K562 (cell line): Measurements from ENCODE around the gene CRABP1. TPM values are rescaled to one million over a fixed set of nuclear protein-coding genes. Genes with fewer than 3 reads are reported as not detected.

ENCODE experiments used
- ATAC-seq: fragments of 200-7000 bp; cut with Tn5 transposase; 3 replicates; pipeline ENCODE4 v1.9.1; 2020; ENCODE audit warnings: moderate library complexity
- BruUV-seq: library from RNA; stranded (reverse); fragments of 400-500 nt; replicated peaks from 2 replicates; lab custom pipeline; 2021; lab: Mats Ljungman, UMichigan
- CTCF ChIA-PET: fragments of 300-600 bp; formaldehyde crosslinking; extraction: SDS; loops from one replicate; lab custom pipeline; 2021; ENCODE audit warnings: low intra/inter-chr PET ratio; lab: Yijun Ruan, JAX
- POLR2A ChIA-PET: fragments of 300-600, 350-650 bp; sonication (Branson Sonifier 250); formaldehyde crosslinking; extraction: SDS; loops from one replicate; lab custom pipeline; 2021; ENCODE audit warnings: antibody characterized with exemption, inconsistent platforms; lab: Yijun Ruan, JAX
- DNase-seq, 4 experiments: peaks; one replicate each; pipeline versions ENCODE4 v3.0.0 to v3.0.0-alpha.2; 2011 to 2018; ENCODE audit warnings: low spot score in 3 of 4, mixed read lengths in 3 of 4; ENCODE audit errors: extremely low read depth in 1 of 4
- FAIRE-seq: peaks from 2 replicates; lab custom pipeline; 2011; peaks lifted over from hg19 to GRCh38; lab: Jason Lieb, UNC
- H2AFZ ChIP-seq: 2 replicates; pipeline ENCODE4 v1.6.0; 2011; ENCODE audit warnings: low read depth, low read length, control low read depth, inconsistent platforms
- H3K27ac ChIP-seq: fragments of 200-600 bp; 3 replicates; pipeline ENCODE4 v1.8.0; 2011; ENCODE audit warnings: low read depth, mild to moderate bottlenecking, control low read depth, inconsistent platforms, low read length, moderate library complexity, mixed read lengths; ENCODE audit errors: extremely low read depth
- H3K27me3 ChIP-seq, 2 experiments: fragments of 300-600 bp in 1 of 2; 2 replicates in 1 of 2; 3 replicates in 1 of 2; pipeline versions ENCODE4 v1.6.0 to v1.8.0; 2011; ENCODE audit warnings: inconsistent platforms in 2 of 2, low read length in 2 of 2, mild to moderate bottlenecking in 1 of 2, mixed read lengths in 1 of 2, moderate library complexity in 1 of 2; ENCODE audit not compliant: control insufficient read depth in 2 of 2, insufficient read depth in 2 of 2
- H3K36me3 ChIP-seq: fragments of 300-600 bp; 3 replicates; pipeline ENCODE4 v1.8.0; 2011; ENCODE audit warnings: mild to moderate bottlenecking, low read length, inconsistent platforms; ENCODE audit not compliant: control insufficient read depth, insufficient read depth
- H3K4me1 ChIP-seq, 2 experiments: fragments of 200-600 bp in 1 of 2; replicated peaks in 1 of 2; 2 replicates in 1 of 2; 3 replicates in 1 of 2; pipeline versions ENCODE4 v1.5.1 to v1.8.0; 2011; ENCODE audit warnings: inconsistent platforms in 2 of 2, low read length in 2 of 2, mild to moderate bottlenecking in 1 of 2, mixed read lengths in 1 of 2, moderate library complexity in 1 of 2; ENCODE audit not compliant: control insufficient read depth in 2 of 2, insufficient read depth in 2 of 2
- H3K4me2 ChIP-seq: 2 replicates; pipeline ENCODE4 v1.6.1; 2011; ENCODE audit warnings: low read length, control low read depth, inconsistent platforms, mixed read lengths; ENCODE audit not compliant: insufficient read depth
- H3K4me3 ChIP-seq: fragments of 200-600 bp; sonication (generic), shearing (Covaris generic); 2 replicates; pipeline ENCODE4 v1.5.1; 2016; ENCODE audit warnings: control low read depth, inconsistent platforms
- H3K79me2 ChIP-seq: fragments of 200-600 bp; 3 replicates; pipeline ENCODE4 v1.8.0; 2011; ENCODE audit warnings: low read length, inconsistent platforms; ENCODE audit not compliant: control insufficient read depth, insufficient read depth
- H3K9ac ChIP-seq, 2 experiments: 2 replicates each; pipeline versions ENCODE4 v1.6.0 to v1.6.1; 2011; ENCODE audit warnings: low read depth in 2 of 2, low read length in 2 of 2, control low read depth in 1 of 2, inconsistent platforms in 1 of 2, mild to moderate bottlenecking in 1 of 2, mixed read lengths in 1 of 2; ENCODE audit not compliant: insufficient read depth in 1 of 2
- H3K9me1 ChIP-seq: one replicate; pipeline ENCODE4 v1.6.0; 2011; ENCODE audit warnings: inconsistent platforms, mild to moderate bottlenecking, low read length, moderate library complexity; ENCODE audit not compliant: control insufficient read depth, insufficient read depth
- H3K9me3 ChIP-seq: replicated peaks from 2 replicates; pipeline ENCODE4 v1.5.1; 2011; ENCODE audit warnings: low read depth, low read length, inconsistent platforms; ENCODE audit not compliant: control insufficient read depth, insufficient read depth
- H4K20me1 ChIP-seq: replicated peaks from 2 replicates; pipeline ENCODE4 v1.6.1; 2011; ENCODE audit warnings: low read length, inconsistent platforms, mixed read lengths; ENCODE audit not compliant: control insufficient read depth, insufficient read depth
- FOXO4 ChIP-seq: fragments of 450-650 bp; formaldehyde crosslinking; IDR thresholded peaks from 2 replicates; pipeline ENCODE4 v1.4.0; 2020; ENCODE audit warnings: mild to moderate bottlenecking, moderate library complexity
- NR2F6 ChIP-seq: fragments of 450-650 bp; formaldehyde crosslinking; IDR thresholded peaks from 2 replicates; pipeline ENCODE4 v1.4.0; 2020; ENCODE audit warnings: mild to moderate bottlenecking
- PURB ChIP-seq: sonication (generic); formaldehyde crosslinking; IDR thresholded peaks from 2 replicates; pipeline ENCODE4 v1.9.0; 2021; ENCODE audit warnings: low read depth, mild to moderate bottlenecking, missing genetic modification reagents
- ZNF232 ChIP-seq: sonication (generic); formaldehyde crosslinking; IDR thresholded peaks from 2 replicates; pipeline ENCODE4 v1.8.0; 2022; ENCODE audit warnings: mild to moderate bottlenecking, missing genetic modification reagents
- ZNF324 ChIP-seq: fragments of 250-450 bp; sonication (Bioruptor Pico); IDR thresholded peaks from 2 replicates; pipeline ENCODE4 v1.4.0; 2020; ENCODE audit warnings: mild to moderate bottlenecking
- WGBS: fragments of 100-300 bp; shearing (Covaris generic); methylation state at CpG from one replicate; pipeline ENCODE4 v1.1.6; 2016; ENCODE audit warnings: low coverage, mixed read lengths; ENCODE audit not compliant: insufficient coverage; ENCODE audit errors: missing lambda C conversion rate; 5-methylcytosine and 5-hydroxymethylcytosine counted together
- in situ Hi-C: fragments of 300-500 bp; cut with MboI; formaldehyde crosslinking; loops from 4 replicates; pipeline ENCODE4 v1.15.0; 2018; ENCODE audit warnings: inconsistent platforms, mixed read lengths
- intact Hi-C: fragments of 100-400 bp; cut with micrococcal nuclease; formaldehyde crosslinking; loops from 2 replicates; pipeline ENCODE4 v1.14.2; 2022
- polyA plus RNA-seq, 8 experiments: library from polyadenylated mRNA; depleted of rRNA in 4 of 8; stranded (reverse) in 5 of 8; unstranded in 3 of 8; fragments of >200 nt; fragmentation: Nextera tagmentation in 2 of 8; fragmentation: Illumina TruSeq in 1 of 8; extraction: Ambion mirVana in 2 of 8; extraction: Trizol in 1 of 8; gene quantifications; 2 replicates each; pipeline versions ENCODE4 v1.2.1 to v1.2.3, GENCODE V29; 2011 to 2014; ENCODE audit warnings: inconsistent platforms in 1 of 8, missing spikeins in 1 of 8
- total RNA-seq, 7 experiments: library from RNA; depleted of rRNA in 6 of 7; stranded (reverse); fragments of >200 nt in 6 of 7; fragmentation: Illumina TruSeq in 2 of 7; extraction: Trizol in 2 of 7; gene quantifications; 2 replicates each; pipeline versions ENCODE4 v1.2.1 to v1.2.3, GENCODE V29; 2011 to 2021; ENCODE audit warnings: low replicate concordance in 1 of 7

Gene CRABP1
- total and polyA plus RNA-seq, 9 of the 15 experiments (the other 6 are each of a cell fraction or from before 2014, with no cell fraction given), result 0.60 TPM; not detected in 8

- Histone ChIP-seq H3K27me3 (no peaks in the 10 kb centered on the region), H3K9me1 (peaks cover 7% of the 10 kb centered on the region), H3K79me2 (no peaks in the 10 kb centered on the region), H3K27ac (no peak overlapping the region), H3K9me3 (no peaks in the 10 kb centered on the region), H3K36me3 (no peaks in the 10 kb centered on the region), H3K9ac (peak overlapping the region in 1 of 2 experiments; percentile 8; a peak in 1 of 4 replicates), H3K4me2 (no peak overlapping the region), H2AFZ (no peak overlapping the region), H3K4me3 (no peak overlapping the region), H3K4me1 (peaks cover 15 to 22% of the 10 kb centered on the region in 2 experiments; a peak in 4 of 5 replicates), H4K20me1 (no peaks in the 10 kb centered on the region)
- TF ChIP-seq ZNF232 (CRISPR knock-in tag) (no peak), ZNF324 (CRISPR knock-in tag) (no peak), NR2F6 (CRISPR knock-in tag) (no peak), PURB (CRISPR knock-in tag) (no peak)
- in situ Hi-C loops, result loop anchor here (5.0 to 10.0 kb wide), 3 partner anchors 105 to 402 kb away; no protein-coding TSS in a partner anchor
- POLR2A ChIA-PET, result interaction anchor here (0.6 to 2.3 kb wide), 3 partner anchors 10 to 52 kb away, joined by 3 to 12 read pairs (median 4); partner anchors contain the start of gene SKIC8
- FAIRE-seq, result no peak
- BruUV-seq, result no TSS peak
- CTCF ChIA-PET, result no interaction called here
- no peak for DNase-seq
- WGBS, result 55% methylated on average over 3 of the region's 4 CpGs
- intact Hi-C loops, result no loop called here
- no peak for ATAC-seq
Observed at GRCh38 chr15:78312536-78312935, 27.6 kb upstream of the CRABP1 start.

- FAIRE-seq (no peak), ATAC-seq (no peak), DNase-seq (no peak)
- BruUV-seq, result no TSS peak
- no peaks in the 10 kb centered on the region for H3K9me3 ChIP-seq
- H3K9ac ChIP-seq, result no peak overlapping the region
- H3K9me1 ChIP-seq, result peaks cover 7% of the 10 kb centered on the region
- in situ Hi-C loops, result loop anchor here (5.0 to 10.0 kb wide), 3 partner anchors 104 to 402 kb away; no protein-coding TSS in a partner anchor
- ChIA-PET CTCF (no interaction called here), POLR2A (interaction anchor here (0.6 kb wide), 1 partner anchor 52 kb away, joined by 3 read pairs; no protein-coding TSS in a partner anchor)
- TF ChIP-seq FOXO4 (CRISPR knock-in tag), result no peak
- no peaks in the 10 kb centered on the region for H3K27me3 ChIP-seq
- H4K20me1 ChIP-seq, result no peaks in the 10 kb centered on the region
- H2AFZ ChIP-seq, result no peak overlapping the region
- no peaks in the 10 kb centered on the region for H3K36me3 ChIP-seq
- 44% methylated on average over 5 of the region's 5 CpGs for WGBS
- H3K79me2 ChIP-seq, result no peaks in the 10 kb centered on the region
- intact Hi-C loops, result no loop called here
- no peak overlapping the region for H3K4me2 ChIP-seq
- peaks cover 13 to 19% of the 10 kb centered on the region in 2 experiments; a peak in 4 of 5 replicates for H3K4me1 ChIP-seq
- no peak overlapping the region for H3K27ac ChIP-seq
- H3K4me3 ChIP-seq, result no peak overlapping the region
Observed at GRCh38 chr15:78312957-78313356, 27.2 kb upstream of the CRABP1 start.
